ENCODE data around the gene FMO5.

Gene FMO5

GRCh38 chr1:147177611-147178380 is 47.3 kb downstream of the FMO5 start:
- Histone ChIP-seq H3K27me3 (ENCODE audit: insufficient read depth, poor library complexity, severe bottlenecking) (no peaks in the 10 kb centered on the region), H3K27ac (replicated peaks) (no peak overlapping the region), H3K4me3 (replicated peaks; ENCODE audit: insufficient read depth, low read length) (no peak overlapping the region)
- no peak for DNase-seq (ENCODE audit: low read depth in 1 of 2, low spot score in 1 of 2)
- no peak for TF ChIP-seq REST (IDR thresholded peaks at IDR 0.05; ENCODE audit: insufficient replicate concordance, low read depth)
- TF ChIP-seq SPI1 (IDR thresholded peaks at IDR 0.05; ENCODE audit: borderline replicate concordance, low read depth), result no peak
- no peak for TF ChIP-seq POLR2AphosphoS5 (IDR thresholded peaks at IDR 0.05; ENCODE audit: low read depth)
- TF ChIP-seq GABPA (IDR thresholded peaks at IDR 0.05; ENCODE audit: low read depth), result no peak
- TF ChIP-seq CTCF (IDR thresholded peaks at IDR 0.05; ENCODE audit: insufficient read depth, low read length), result no peak

- Histone ChIP-seq H3K27ac (replicated peaks) (peak within 1 kb of the TSS; percentile 85), H3K27me3 (ENCODE audit: insufficient read depth, poor library complexity, severe bottlenecking) (no peaks in the 10 kb centered on the region), H3K4me3 (replicated peaks; ENCODE audit: insufficient read depth, low read length) (peak within 1 kb of the TSS; percentile 73)
- peak; percentile 79 to 95 for DNase-seq (ENCODE audit: low read depth in 1 of 2, low spot score in 1 of 2)
- TF ChIP-seq CTCF (IDR thresholded peaks at IDR 0.05; ENCODE audit: insufficient read depth, low read length) (peak; percentile 21), SPI1 (IDR thresholded peaks at IDR 0.05; ENCODE audit: borderline replicate concordance, low read depth) (peak; percentile 7; the same call in 1 of the 2 replicates), REST (IDR thresholded peaks at IDR 0.05; ENCODE audit: insufficient replicate concordance, low read depth) (peak; percentile 43), POLR2AphosphoS5 (IDR thresholded peaks at IDR 0.05; ENCODE audit: low read depth) (peak; percentile 57), GABPA (IDR thresholded peaks at IDR 0.05; ENCODE audit: low read depth) (no peak)
These were observed 52.7 kb downstream of the FMO5 start, which contains the start of gene PRKAB2 for GRCh38 chr1:147172168-147173016. Gene PRKAB2 (minus strand): TSS chr1:147172470. CDS start chr1:147172144, 326 bp downstream.

DNA sequence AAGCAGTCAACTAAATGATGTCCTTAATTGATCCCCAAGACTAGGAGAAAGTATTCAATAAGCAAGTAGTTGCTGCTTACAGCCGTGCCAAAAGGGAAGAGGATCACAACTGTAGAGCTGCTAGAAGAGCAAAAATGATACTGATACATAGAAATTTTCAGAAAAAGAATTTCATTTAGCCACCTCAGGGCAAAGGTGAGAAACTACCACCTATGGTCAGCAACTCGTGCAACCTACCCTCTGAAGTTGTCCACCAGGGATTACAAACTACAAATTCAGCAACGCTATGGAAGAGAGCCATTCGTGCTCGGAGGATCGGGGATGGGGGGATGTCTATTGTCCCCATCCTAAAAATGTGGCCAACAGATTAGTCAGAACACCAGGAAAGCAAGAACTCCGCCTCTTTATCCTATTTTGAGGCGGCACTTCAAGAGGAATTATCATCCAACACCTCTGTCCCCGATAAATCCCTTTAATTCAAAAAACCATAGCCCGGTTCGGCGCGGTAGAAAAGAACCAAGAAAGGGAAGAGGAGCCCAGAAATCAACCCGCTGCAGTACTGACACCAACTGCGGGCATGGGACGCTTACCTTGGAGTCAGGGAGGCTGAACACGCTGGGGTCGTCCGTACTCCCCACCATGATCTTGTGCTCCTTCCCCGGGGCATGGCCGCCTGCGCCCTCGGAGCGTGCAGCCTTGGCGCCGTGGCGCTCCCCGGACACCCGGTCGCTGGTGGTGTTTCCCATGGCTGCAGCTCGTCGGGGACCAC is 53.6 kb downstream of the FMO5 start:
- Histone ChIP-seq H3K27me3 (ENCODE audit: insufficient read depth, poor library complexity, severe bottlenecking) (no peaks in the 10 kb centered on the region), H3K27ac (replicated peaks) (peak overlapping the region; percentile 74), H3K4me3 (replicated peaks; ENCODE audit: insufficient read depth, low read length) (peak overlapping the region; percentile 73)
- no peak for DNase-seq (ENCODE audit: low read depth in 1 of 2, low spot score in 1 of 2)
- TF ChIP-seq SPI1 (IDR thresholded peaks at IDR 0.05; ENCODE audit: borderline replicate concordance, low read depth), result no peak
